DMS53 treated with DMSO at 0.1 percent for 48 hours (cell line): ENCODE data around the gene EPM2AIP1.
"Not testable (repeated sequence)": the region's sequence is repeated elsewhere in the genome, so short reads cannot be mapped to it uniquely, and the experiment has no call there.

Experiments used
- DNase-seq: peaks from one replicate; lab custom pipeline; 2025; ENCODE audit not compliant: unreplicated experiment; lab: John Stamatoyannopoulos, UW

EPM2AIP1 gene

GRCh38 chr3:36992806-36993325 is at the start of gene EPM2AIP1:
TSS of gene EPM2AIP1 (minus strand) at chr3:36993131. CDS start at chr3:36993077, 54 bp downstream.
- no peak for DNase-seq

- DNase-seq = not testable (repeated sequence)
These were observed 49.8 kb upstream of the EPM2AIP1 start for GRCh38 chr3:37042712-37043111.

- no peak for DNase-seq
These were observed 48.7 kb upstream of the EPM2AIP1 start for GRCh38 chr3:37041546-37042195.

GRCh38 chr3:37040231-37040630 is 47.3 kb upstream of the EPM2AIP1 start:
- no peak for DNase-seq

GRCh38 chr3:37039161-37039846 is 46.4 kb upstream of the EPM2AIP1 start:
- no peak for DNase-seq

- DNase-seq = no peak
These were observed 44.4 kb upstream of the EPM2AIP1 start for GRCh38 chr3:37037352-37037751.

GRCh38 chr3:37032961-37033360 is 40.0 kb upstream of the EPM2AIP1 start:
- DNase-seq = no peak

GRCh38 chr3:37031096-37031682 is 38.3 kb upstream of the EPM2AIP1 start:
- no peak for DNase-seq

- no peak for DNase-seq
These were observed 37.7 kb upstream of the EPM2AIP1 start for GRCh38 chr3:37030588-37030987.

- no peak for DNase-seq
These were observed 36.7 kb upstream of the EPM2AIP1 start for GRCh38 chr3:37029516-37030163.

GRCh38 chr3:37029111-37029510 is 36.2 kb upstream of the EPM2AIP1 start:
- DNase-seq = no peak

GRCh38 chr3:37028329-37028728 is 35.4 kb upstream of the EPM2AIP1 start:
- no peak for DNase-seq

GRCh38 chr3:37026851-37027250 is 33.9 kb upstream of the EPM2AIP1 start:
- DNase-seq = no peak

GRCh38 chr3:37025561-37026335 is 32.8 kb upstream of the EPM2AIP1 start:
- no peak for DNase-seq

- no peak for DNase-seq
These were observed 32.0 kb upstream of the EPM2AIP1 start for GRCh38 chr3:37024820-37025405.

GRCh38 chr3:37024092-37024491 is 31.2 kb upstream of the EPM2AIP1 start:
- no peak for DNase-seq

- no peak for DNase-seq
These were observed 24.8 kb upstream of the EPM2AIP1 start for GRCh38 chr3:37017683-37018082.

- DNase-seq = no peak
These were observed 24.0 kb upstream of the EPM2AIP1 start for GRCh38 chr3:37016903-37017302.

- no peak for DNase-seq
These were observed 22.7 kb upstream of the EPM2AIP1 start for GRCh38 chr3:37015642-37016041.

- DNase-seq = no peak
These were observed 21.7 kb upstream of the EPM2AIP1 start for GRCh38 chr3:37014620-37015019.
